GM12878 (cell line): Measurements from ENCODE around the gene ZGLP1. TPM values are rescaled to one million over a fixed set of nuclear protein-coding genes. Genes with fewer than 3 reads are reported as not detected.
A peak's percentile ranks its signal among the peaks of the same experiment; 100 is the strongest.

ENCODE experiments used
- ATAC-seq: fragments of 200-7000 bp; cut with Tn5 transposase; 3 replicates; pipeline ENCODE4 v1.9.1; 2020; ENCODE audit warnings: mild to moderate bottlenecking, moderate library complexity
- BruUV-seq: library from RNA; stranded (reverse); fragments of 400-500 nt; replicated peaks from 2 replicates; lab custom pipeline; 2021; lab: Mats Ljungman, UMichigan
- CTCF ChIA-PET: fragments of 300-600 bp; sonication (Branson Sonifier 250); formaldehyde crosslinking; extraction: SDS; loops from one replicate; lab custom pipeline; 2021; ENCODE audit warnings: inconsistent platforms; lab: Yijun Ruan, JAX
- POLR2A ChIA-PET: fragments of 350-600 bp; formaldehyde crosslinking; extraction: SDS; loops from one replicate; lab custom pipeline; 2021; ENCODE audit warnings: inconsistent platforms; lab: Charles Lee
- RAD21 ChIA-PET: fragments of 300-600 bp; sonication (Branson Sonifier 250); formaldehyde crosslinking; loops from one replicate; lab custom pipeline; 2023; ENCODE audit warnings: antibody characterized with exemption; ENCODE audit not compliant: unreplicated experiment; lab: Charles Lee
- SMC1A ChIA-PET: fragments of 300-600 bp; sonication (Branson Sonifier 250); formaldehyde crosslinking; loops from one replicate; lab custom pipeline; 2023; ENCODE audit not compliant: unreplicated experiment, uncharacterized antibody; lab: Charles Lee
- DNase-seq: peaks from one replicate; pipeline ENCODE4 v3.0.0-alpha.2; 2011; ENCODE audit warnings: low read depth, low spot score
- FAIRE-seq: peaks from 3 replicates; lab custom pipeline; 2011; peaks lifted over from hg19 to GRCh38; lab: Jason Lieb, UNC
- H2AFZ ChIP-seq: 2 replicates; pipeline ENCODE4 v1.6.0; 2011; ENCODE audit warnings: low read depth, low read length, control low read depth; ENCODE audit not compliant: control insufficient read depth
- H3K27ac ChIP-seq: 2 replicates; pipeline ENCODE4 v1.5.1; 2011; ENCODE audit warnings: control low read depth; ENCODE audit not compliant: control insufficient read depth, insufficient read depth
- H3K27me3 ChIP-seq, 2 experiments: replicated peaks in 1 of 2; 2 replicates each; pipeline versions ENCODE4 v1.6.0 to v1.6.1; 2011; ENCODE audit warnings: low read length in 1 of 2; ENCODE audit not compliant: control insufficient read depth in 2 of 2, insufficient read depth in 2 of 2
- H3K36me3 ChIP-seq, 2 experiments: 2 replicates each; pipeline ENCODE4 v1.5.1; 2011; ENCODE audit warnings: low read length in 1 of 2; ENCODE audit not compliant: control insufficient read depth in 2 of 2, insufficient read depth in 2 of 2
- H3K4me1 ChIP-seq: 2 replicates; pipeline ENCODE4 v1.6.1; 2011; ENCODE audit warnings: mild to moderate bottlenecking, low read length, moderate library complexity, mixed read lengths; ENCODE audit not compliant: control insufficient read depth, insufficient read depth
- H3K4me2 ChIP-seq: 2 replicates; pipeline ENCODE4 v1.6.0; 2011; ENCODE audit warnings: control low read depth; ENCODE audit not compliant: control insufficient read depth, insufficient read depth
- H3K4me3 ChIP-seq: fragments of 200-600 bp; sonication (generic); 2 replicates; pipeline ENCODE4 v1.5.1; 2016
- H3K79me2 ChIP-seq: 2 replicates; pipeline ENCODE4 v1.6.0; 2011; ENCODE audit warnings: low read length; ENCODE audit not compliant: control insufficient read depth, insufficient read depth
- H3K9ac ChIP-seq: 2 replicates; pipeline ENCODE4 v1.8.0; 2011; ENCODE audit warnings: low read length, control low read depth, mixed read lengths; ENCODE audit not compliant: control insufficient read depth, insufficient read depth
- H3K9me3 ChIP-seq: replicated peaks from 3 replicates; pipeline ENCODE4 v1.5.1; 2011; ENCODE audit warnings: mild to moderate bottlenecking, low read length; ENCODE audit not compliant: control insufficient read depth, insufficient read depth
- H4K20me1 ChIP-seq: 2 replicates; pipeline ENCODE4 v1.6.0; 2011; ENCODE audit not compliant: control insufficient read depth, insufficient read depth
- CBX3 ChIP-seq: fragments of 200-600 bp; sonication (generic); IDR thresholded peaks from 2 replicates; pipeline ENCODE4 v1.6.1; 2016; ENCODE audit warnings: low read depth, borderline replicate concordance
- CREB1 ChIP-seq: IDR thresholded peaks from 2 replicates; pipeline ENCODE4 v1.6.1; 2012; ENCODE audit warnings: low read depth, mild to moderate bottlenecking, inconsistent platforms
- PAX8 ChIP-seq: fragments of 450-650 bp; IDR thresholded peaks from 2 replicates; pipeline ENCODE4 v1.6.1; 2017; ENCODE audit warnings: mild to moderate bottlenecking, moderate library complexity
- POLR2A ChIP-seq: IDR thresholded peaks from 2 replicates; pipeline ENCODE4 v1.6.1; 2011; ENCODE audit warnings: low read depth, mild to moderate bottlenecking, low read length
- POLR2AphosphoS5 ChIP-seq: IDR thresholded peaks from 2 replicates; pipeline ENCODE4 v1.6.1; 2011; ENCODE audit warnings: mild to moderate bottlenecking, low read length, inconsistent platforms
- RAD21 ChIP-seq: IDR thresholded peaks from 2 replicates; pipeline ENCODE4 v1.6.1; 2011; ENCODE audit warnings: mild to moderate bottlenecking, low read depth, low read length, moderate library complexity; ENCODE audit not compliant: insufficient read depth
- ZNF274 ChIP-seq: IDR thresholded peaks from one replicate; pipeline ENCODE4 v1.8.0; 2011; ENCODE audit not compliant: insufficient read length, insufficient read depth
- WGBS: methylation state at CpG from one replicate; pipeline ENCODE4 v1.1.6; 2016; ENCODE audit warnings: low lambda C conversion rate; ENCODE audit not compliant: insufficient replicate concordance, insufficient coverage; ENCODE audit errors: missing lambda C conversion rate; 5-methylcytosine and 5-hydroxymethylcytosine counted together
- in situ Hi-C: fragments of 300-500 bp; cut with MboI; formaldehyde crosslinking; loops from 9 replicates; pipeline ENCODE4 v1.14.3; 2018; ENCODE audit warnings: mixed read lengths
- intact Hi-C: fragments of 100-400 bp; cut with micrococcal nuclease; formaldehyde crosslinking; loops from one replicate; pipeline ENCODE4 v1.14.2; 2022; ENCODE audit not compliant: unreplicated experiment
- polyA plus RNA-seq, 11 experiments: library from polyadenylated mRNA; depleted of rRNA in 4 of 11; unstranded in 6 of 11; stranded (reverse) in 5 of 11; fragments of >200 nt; fragmentation: Nextera tagmentation in 4 of 11; fragmentation: Illumina TruSeq in 1 of 11; extraction: Ambion mirVana in 4 of 11; extraction: Trizol in 1 of 11; gene quantifications; 1 replicate in 1 of 11; 2 replicates in 10 of 11; pipeline versions ENCODE4 v1.2.1 to v1.2.3, GENCODE V29; 2011 to 2016; ENCODE audit warnings: inconsistent platforms in 2 of 11, missing spikeins in 2 of 11, low read depth in 1 of 11
- total RNA-seq, 4 experiments: library from RNA; depleted of rRNA in 3 of 4; stranded (reverse); fragments of >200 nt in 3 of 4; fragmentation: Illumina TruSeq in 1 of 4; extraction: Trizol in 1 of 4; gene quantifications; 2 replicates each; pipeline versions ENCODE4 v1.2.1 to v1.2.3, GENCODE V29; 2013 to 2021

The ZGLP1 gene
- total and polyA plus RNA-seq, 10 of the 15 experiments (the other 5 are each of a cell fraction or from before 2014, with no cell fraction given) = 0.29 to 5.6 (median 1.3) TPM

GRCh38 chr19:10325732-10326131 lies 16.1 kb upstream of the ZGLP1 start:
- H3K9ac ChIP-seq = no peak overlapping the region
- BruUV-seq = no TSS peak
- ChIA-PET RAD21 (interaction anchor here (0.5 kb wide), 1 partner anchor 377 kb away, joined by 4 read pairs; no protein-coding TSS in a partner anchor), CTCF (interaction anchor here (1.6 kb wide), 1 partner anchor 67 kb away, joined by 3 read pairs; no protein-coding TSS in a partner anchor), SMC1A (interaction anchor here (1.1 kb wide), 1 partner anchor 16 kb away, joined by 3 read pairs; no protein-coding TSS in a partner anchor), POLR2A (interaction anchor here (1.2 kb wide), 1 partner anchor 12 kb away, joined by 4 read pairs; no protein-coding TSS in a partner anchor)
- 97% methylated on average over 8 of the region's 8 CpGs for WGBS
- TF ChIP-seq RAD21 (no peak), ZNF274 (no peak), CREB1 (no peak), CBX3 (no peak)
- peaks cover 5% of the 10 kb centered on the region for H3K79me2 ChIP-seq
- FAIRE-seq (no peak), DNase-seq (no peak), ATAC-seq (no peak)
- H3K27me3 ChIP-seq = no peaks in the 10 kb centered on the region
- H3K4me3 ChIP-seq = no peak overlapping the region
- H3K27ac ChIP-seq = no peak overlapping the region
- no peaks in the 10 kb centered on the region for H3K4me1 ChIP-seq
- no peaks in the 10 kb centered on the region for H3K9me3 ChIP-seq
- H4K20me1 ChIP-seq = no peaks in the 10 kb centered on the region
- H3K36me3 ChIP-seq = peaks cover 22 to 58% of the 10 kb centered on the region in 2 experiments
- in situ Hi-C loops (no loop called here), intact Hi-C loops (no loop called here)
- H3K4me2 ChIP-seq = no peak overlapping the region
- no peak overlapping the region for H2AFZ ChIP-seq

GRCh38 chr19:10321874-10322835 lies 12.5 kb upstream of the ZGLP1 start:
- no TSS peak for BruUV-seq
- ATAC-seq (no peak), DNase-seq (no peak), FAIRE-seq (no peak)
- Histone ChIP-seq H3K79me2 (no peaks in the 10 kb centered on the region), H3K27ac (no peak overlapping the region), H3K27me3 (no peaks in the 10 kb centered on the region), H4K20me1 (no peaks in the 10 kb centered on the region), H2AFZ (no peak overlapping the region), H3K9me3 (no peaks in the 10 kb centered on the region), H3K9ac (no peak overlapping the region), H3K36me3 (peaks cover 5 to 46% of the 10 kb centered on the region in 2 experiments; a peak in 3 of 4 replicates), H3K4me3 (no peak overlapping the region), H3K4me1 (no peaks in the 10 kb centered on the region), H3K4me2 (no peak overlapping the region)
- in situ Hi-C loops (no loop called here), intact Hi-C loops (no loop called here)
- ChIA-PET RAD21 (no interaction called here), SMC1A (no interaction called here), POLR2A (no interaction called here), CTCF (no interaction called here)
- TF ChIP-seq POLR2AphosphoS5 = 0 out of 2 replicates have a peak, but pooled peaks have one; percentile 62
- 0 out of 2 replicates have a peak, but pooled peaks have one; percentile 15 for TF ChIP-seq POLR2A
- no peak for TF ChIP-seq PAX8
- WGBS = 90% methylated on average over 19 of the region's 19 CpGs
